Activated CD8-positive, alpha-beta memory T cell treated with anti-CD3 and anti-CD28 coated beads, Interleukin-2, amount 50 U/mL, for 1 hour (primary cell): Measurements from ENCODE around the gene CHFR.
"Not testable (repeated sequence)": the region's sequence is repeated elsewhere in the genome, so short reads cannot be mapped to it uniquely, and the experiment has no call there.

Source experiments
- DNase-seq: peaks from one replicate; pipeline ENCODE4 v3.0.0-alpha.2; 2020; ENCODE audit errors: extremely low read depth

Gene CHFR

GRCh38 chr12:132839558-132840235 lies 47.7 kb downstream of the CHFR start:
- DNase-seq = no peak

- no peak for DNase-seq
These were observed 48.9 kb downstream of the CHFR start for GRCh38 chr12:132838410-132839080.

- no peak for DNase-seq
These were observed 49.6 kb downstream of the CHFR start for GRCh38 chr12:132837693-132838409.

- no peak for DNase-seq
These were observed 50.5 kb downstream of the CHFR start for GRCh38 chr12:132836795-132837331.

- not testable (repeated sequence) for DNase-seq
These were observed 51.2 kb downstream of the CHFR start for GRCh38 chr12:132836230-132836629.

- no peak for DNase-seq
These were observed 52.1 kb downstream of the CHFR start for GRCh38 chr12:132835076-132836025.

GRCh38 chr12:132834181-132834711 lies 53.2 kb downstream of the CHFR start:
- no peak for DNase-seq

- DNase-seq = no peak
These were observed 54.1 kb downstream of the CHFR start for GRCh38 chr12:132833341-132833740.

GRCh38 chr12:132831771-132832170 lies 55.6 kb downstream of the CHFR start:
- DNase-seq = no peak

- DNase-seq = peak; percentile 89
These were observed 58.5 kb downstream of the CHFR start, which contains the start of gene GOLGA3 for GRCh38 chr12:132828706-132829534. Gene GOLGA3 (minus strand): TSS chr12:132828869. CDS start chr12:132822128, 6,741 bp downstream.

GRCh38 chr12:132827763-132828703 lies 59.4 kb downstream of the CHFR start:
- no peak for DNase-seq

GRCh38 chr12:132825861-132826260 lies 61.5 kb downstream of the CHFR start:
- DNase-seq = no peak

- no peak for DNase-seq
These were observed 62.3 kb downstream of the CHFR start for GRCh38 chr12:132825089-132825488.

GRCh38 chr12:132824053-132824452 lies 63.4 kb downstream of the CHFR start:
- no peak for DNase-seq

- DNase-seq = no peak
These were observed 68.8 kb downstream of the CHFR start for GRCh38 chr12:132818562-132818961.

- DNase-seq = no peak
These were observed 73.2 kb downstream of the CHFR start for GRCh38 chr12:132814232-132814631.

GRCh38 chr12:132813443-132813842 lies 74.0 kb downstream of the CHFR start:
- no peak for DNase-seq

GRCh38 chr12:132812631-132813305 lies 74.6 kb downstream of the CHFR start:
- no peak for DNase-seq
